G401 (cell line): ENCODE results near the gene CEP192. TPM values are rescaled to one million over a fixed set of nuclear protein-coding genes. Genes with fewer than 3 reads are reported as not detected.

ENCODE experiments used
- DNase-seq: peaks from one replicate; pipeline ENCODE4 v3.0.0-alpha.2; 2015; ENCODE audit warnings: low spot score
- in situ Hi-C: cut with HindIII; loops from 2 replicates; pipeline ENCODE4 v1.10.0; 2016; ENCODE audit warnings: low sequenced_read_pairs, mixed read lengths
- total RNA-seq: library from RNA; depleted of rRNA; stranded (reverse); fragments of >200 nt; shearing (Covaris generic); gene quantifications from 2 replicates; pipeline ENCODE4 v1.2.3, GENCODE V29; 2014

Gene CEP192
- total RNA-seq, 1 experiment from 2014 or later: 22.5 TPM

GRCh38 chr18:13134551-13135401 is 143.6 kb downstream of the CEP192 start:
- DNase-seq: no peak
- in situ Hi-C loops: no loop called here

- in situ Hi-C loops: no loop called here
- peak; percentile 22 for DNase-seq
These were observed 145.1 kb downstream of the CEP192 start for GRCh38 chr18:13136056-13136903.

GRCh38 chr18:13136904-13137669 is 145.9 kb downstream of the CEP192 start:
- DNase-seq: no peak
- in situ Hi-C loops: no loop called here

DNA sequence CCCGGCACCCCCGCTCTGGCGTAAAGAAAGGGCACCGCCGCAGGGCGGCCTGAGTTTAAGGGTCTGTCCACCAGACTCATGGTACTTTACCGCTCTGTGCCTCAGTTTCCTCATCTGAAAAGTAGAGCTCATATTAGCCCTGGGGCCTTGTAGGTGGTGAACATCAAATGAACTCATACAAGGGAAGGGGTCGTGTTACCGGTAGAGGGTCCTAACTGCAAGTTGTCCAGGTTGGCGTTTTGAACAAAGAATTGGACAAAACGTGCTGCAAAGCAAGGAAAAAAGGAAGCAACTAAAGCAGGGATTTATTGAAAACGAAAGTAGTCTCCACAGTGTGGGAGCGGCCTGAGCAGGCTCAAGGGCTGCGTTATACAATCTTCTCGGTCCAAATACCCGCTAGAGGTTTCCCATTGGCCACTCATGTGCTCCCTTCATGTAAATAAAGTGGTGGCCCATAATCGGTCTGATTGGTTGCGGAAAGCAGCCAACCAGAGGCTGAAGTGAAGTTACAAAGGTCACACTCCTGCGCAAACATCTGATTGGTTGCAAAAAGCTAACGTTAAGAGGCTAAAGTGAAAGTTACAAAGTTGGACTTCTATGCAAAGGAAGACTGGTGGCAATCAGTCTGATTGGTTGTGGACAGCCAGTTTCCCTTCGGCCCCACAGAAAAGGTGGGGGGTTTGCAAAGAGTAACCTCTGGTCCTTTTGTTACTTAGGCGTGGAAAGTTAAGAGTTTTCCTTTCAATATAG is 146.7 kb downstream of the CEP192 start:
- in situ Hi-C loops: no loop called here
- no peak for DNase-seq

- no peak for DNase-seq
- in situ Hi-C loops: no loop called here
These were observed 147.4 kb downstream of the CEP192 start for GRCh38 chr18:13138420-13139139.

DNA sequence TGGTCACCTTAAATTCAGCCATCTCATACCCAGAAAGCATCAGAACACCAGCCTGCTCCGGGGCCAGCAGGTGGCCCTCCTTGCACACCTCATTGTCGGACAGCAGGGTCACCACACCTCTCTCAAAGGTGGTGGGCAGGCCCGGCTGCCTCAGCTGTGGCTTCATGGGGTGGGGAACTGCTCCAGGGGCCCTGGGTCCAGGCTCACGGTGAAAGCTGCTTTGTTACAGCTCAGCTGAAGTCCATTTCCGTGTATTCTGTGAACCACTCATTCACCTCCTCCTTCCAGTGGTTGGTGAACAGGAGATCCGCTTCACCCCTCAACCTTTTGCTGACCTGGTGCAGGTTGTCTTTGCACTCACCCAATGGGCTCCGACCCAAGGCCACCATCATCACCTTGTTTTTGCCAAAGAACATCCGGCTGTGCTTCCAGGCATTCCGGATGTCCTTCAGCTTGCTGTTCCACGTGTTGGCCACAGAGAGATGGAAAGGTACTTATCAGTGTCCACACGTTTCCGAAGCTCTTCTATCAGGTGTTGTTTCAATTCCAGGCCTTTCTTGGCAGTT is 148.8 kb downstream of the CEP192 start:
- in situ Hi-C loops: no loop called here
- no peak for DNase-seq

- in situ Hi-C loops: no loop called here
- DNase-seq: no peak
These were observed 150.0 kb downstream of the CEP192 start for GRCh38 chr18:13141209-13141608.

DNA sequence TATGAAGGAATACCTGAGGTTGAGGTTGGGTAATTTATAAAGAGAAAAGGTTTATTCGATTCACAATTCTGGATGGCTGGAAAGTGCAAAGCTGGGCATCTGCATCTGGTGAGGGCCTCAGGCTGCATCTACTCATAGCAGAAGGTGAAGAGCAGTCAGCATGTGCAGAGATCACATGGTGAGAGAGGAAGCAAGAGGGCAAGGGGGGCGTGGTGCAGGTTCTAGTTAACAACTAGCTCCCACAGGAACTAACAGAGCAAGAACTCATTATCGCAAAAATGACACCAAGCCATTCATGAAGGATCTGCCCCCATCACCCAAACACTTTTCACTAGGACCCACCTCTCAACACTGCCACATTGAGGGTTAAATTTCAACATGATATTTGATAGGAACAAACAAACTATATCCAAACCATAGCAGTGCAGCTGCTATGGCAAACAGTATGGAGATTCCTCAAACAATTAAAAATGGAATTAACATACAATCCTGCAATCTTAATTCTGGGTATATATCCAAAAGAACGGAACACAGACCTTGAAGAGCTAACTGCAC is 154.6 kb downstream of the CEP192 start:
- no peak for DNase-seq
- in situ Hi-C loops: no loop called here

- in situ Hi-C loops: no loop called here
- no peak for DNase-seq
These were observed 156.0 kb downstream of the CEP192 start for GRCh38 chr18:13147130-13147529.

DNA sequence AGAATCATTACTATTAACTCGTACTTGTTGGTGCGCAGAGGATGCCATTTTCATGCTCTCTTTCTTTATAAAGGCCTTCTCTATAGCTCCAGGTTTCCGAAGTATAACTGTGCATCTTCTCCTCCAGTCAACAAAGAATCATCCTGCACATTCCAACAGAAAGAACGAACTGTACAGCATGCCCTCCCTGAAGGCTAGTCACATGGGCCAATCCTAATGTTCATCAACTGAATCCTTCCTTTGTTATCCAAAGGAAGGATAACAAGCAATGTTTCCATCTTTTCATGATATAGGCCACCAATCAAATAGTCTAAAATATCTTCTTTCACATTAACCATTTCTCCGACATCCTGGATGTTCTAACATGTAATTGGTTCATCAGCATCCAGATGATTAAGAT is 160.5 kb downstream of the CEP192 start:
- in situ Hi-C loops: no loop called here

DNA sequence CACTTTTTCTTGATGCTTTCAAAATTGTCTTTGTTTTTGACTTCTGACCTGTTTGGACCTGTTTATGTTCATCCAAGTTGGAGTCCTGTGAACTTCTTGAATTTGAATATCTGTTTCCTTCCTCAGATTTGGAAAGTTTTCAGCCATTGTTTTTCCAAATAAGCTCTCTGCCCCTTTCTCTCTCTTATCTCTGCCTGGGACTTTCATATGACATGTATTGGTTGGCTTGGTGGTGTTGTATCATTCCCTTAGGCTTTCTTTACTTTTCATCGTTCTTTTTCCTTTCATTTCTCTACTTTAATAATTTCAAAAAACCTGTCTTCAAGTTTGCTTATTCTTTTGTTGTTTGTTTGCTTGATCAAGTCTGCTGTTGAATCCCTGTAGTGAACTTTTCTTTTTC is 167.3 kb downstream of the CEP192 start:
- in situ Hi-C loops: no loop called here
- DNase-seq: no peak

More for the DNA sequence above, 160.5 kb downstream of the CEP192 start:
- DNase-seq: no peak

DNA sequence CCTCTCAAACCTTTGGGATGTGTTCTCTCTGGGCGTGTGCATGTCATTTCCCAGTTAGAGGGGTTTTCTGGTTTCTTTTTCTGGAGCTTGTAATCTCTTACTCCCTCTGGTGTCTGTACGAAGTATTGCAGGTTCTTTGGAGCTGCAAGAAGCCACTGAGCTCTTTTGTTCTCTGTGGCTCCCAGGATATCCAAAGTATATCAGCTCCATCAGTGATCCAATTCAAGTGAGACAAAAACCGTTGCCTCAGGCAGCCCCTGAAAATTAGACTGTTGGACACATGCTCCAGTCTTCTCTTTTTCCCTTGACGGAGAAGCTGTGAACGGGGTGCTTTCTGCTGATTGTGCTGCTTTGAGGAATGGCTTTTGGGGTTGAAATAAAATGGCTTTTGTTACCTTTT is 168.4 kb downstream of the CEP192 start:
- in situ Hi-C loops: no loop called here
- DNase-seq: peak; percentile 28

GRCh38 chr18:13161276-13161899 is 170.2 kb downstream of the CEP192 start:
- in situ Hi-C loops: no loop called here
- DNase-seq: no peak

DNA sequence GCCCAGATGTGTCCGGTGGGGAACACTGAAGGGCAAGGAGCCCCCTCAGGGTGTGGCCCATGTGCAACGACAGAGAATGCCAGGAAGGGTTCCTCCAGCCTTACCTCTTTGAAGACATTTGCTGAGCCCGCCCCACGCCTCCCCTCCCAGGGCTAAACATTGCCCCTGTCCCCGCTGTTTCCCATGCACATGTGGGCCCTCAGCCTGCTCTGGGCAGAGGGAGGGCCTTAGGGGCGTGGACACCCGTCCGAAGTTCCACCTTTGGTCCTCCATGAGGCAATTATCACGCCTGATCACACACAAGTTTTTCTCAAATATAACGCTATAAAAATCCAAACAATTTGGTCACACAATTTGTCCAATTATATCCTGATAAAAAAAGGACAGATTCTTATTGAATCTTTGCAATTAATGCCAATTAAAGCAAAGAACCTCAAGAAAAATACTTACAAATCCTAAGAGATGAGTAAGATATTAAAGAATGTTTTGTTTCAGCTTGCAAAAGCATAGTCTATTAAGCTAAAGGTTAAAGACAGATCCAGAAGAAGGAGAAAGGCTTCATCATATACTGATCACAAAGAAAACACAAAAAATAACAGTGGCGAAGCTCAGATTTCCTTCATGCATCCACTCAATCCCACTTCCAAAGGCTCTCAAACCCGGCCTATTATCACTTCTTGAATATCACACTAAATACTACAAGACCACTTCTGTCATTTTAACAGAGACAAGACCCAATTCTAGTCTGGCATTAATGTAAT is 172.2 kb downstream of the CEP192 start:
- in situ Hi-C loops: no loop called here
- DNase-seq: no peak

DNA sequence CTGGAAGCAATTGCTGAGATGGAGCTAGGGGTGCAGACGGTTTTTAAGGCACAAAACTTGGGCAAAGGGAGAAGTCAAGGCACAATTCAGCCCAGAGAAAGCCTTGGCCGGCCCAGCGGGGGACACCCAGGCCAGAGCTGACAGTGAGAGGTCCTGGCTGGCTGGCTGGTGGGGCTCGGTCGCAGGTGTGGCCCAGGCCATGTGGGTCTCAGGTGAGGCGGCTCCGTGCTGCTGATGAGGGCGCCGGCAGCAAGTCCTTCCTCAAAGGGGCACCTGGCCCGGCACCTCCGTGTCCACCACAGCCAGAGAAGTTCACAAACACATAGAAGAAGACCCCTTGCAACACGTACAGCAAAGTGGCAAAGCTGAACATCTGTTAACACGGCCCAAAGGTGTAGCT is 173.2 kb downstream of the CEP192 start:
- no peak for DNase-seq
- in situ Hi-C loops: no loop called here

DNA sequence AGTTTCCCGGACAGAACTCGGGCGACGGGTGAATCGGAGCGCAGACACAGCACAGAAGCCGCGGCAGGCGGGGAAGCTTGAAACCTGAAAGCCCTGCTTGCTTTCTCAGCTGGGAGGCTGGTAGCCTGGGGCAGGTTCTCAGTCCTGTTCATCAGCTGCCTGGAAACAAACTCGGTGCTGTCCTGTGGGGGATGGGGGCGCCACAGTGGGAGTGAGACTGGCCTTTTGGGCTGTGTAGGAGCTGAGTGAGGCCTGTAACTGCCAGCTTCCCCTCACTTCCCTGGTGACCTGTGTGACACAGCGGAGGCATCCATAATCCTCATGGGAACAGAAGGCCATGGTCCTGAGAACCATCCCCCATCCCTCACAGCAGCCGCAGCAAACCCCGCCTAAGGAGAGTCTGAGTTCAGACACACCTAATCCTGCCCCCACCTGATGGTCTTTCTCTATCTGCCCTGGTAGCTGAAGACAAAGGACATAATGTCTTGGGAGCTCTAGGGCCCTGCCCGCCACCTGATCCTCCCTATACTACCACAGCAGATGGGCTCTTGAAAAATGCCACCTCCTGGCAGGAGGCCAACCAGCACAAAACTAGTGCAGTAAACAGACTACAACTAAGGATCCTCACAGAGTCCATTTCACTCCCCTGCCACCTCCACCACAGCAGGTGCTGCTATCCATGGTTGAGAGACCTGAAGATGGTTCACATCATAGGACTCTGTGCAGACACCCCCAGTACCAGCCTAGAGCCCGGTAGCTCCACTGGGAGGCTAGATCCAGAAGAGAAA is 174.7 kb downstream of the CEP192 start:
- in situ Hi-C loops: no loop called here
- DNase-seq: no peak
